HG03469 (cell line): ENCODE measurements around the gene SLC4A5.
"Not testable (repeated sequence)": the region's sequence is repeated elsewhere in the genome, so short reads cannot be mapped to it uniquely, and the experiment has no call there.

Experiments
- ATAC-seq: cut with Tn5 transposase; IDR thresholded peaks from one replicate; pipeline ENCODE4 v1.9.1; 2021; ENCODE audit warnings: mild to moderate bottlenecking, moderate library complexity, moderate number of reproducible peaks; ENCODE audit not compliant: unreplicated experiment

SLC4A5 gene

GRCh38 chr2:74206180-74206688 lies 137.0 kb downstream of the SLC4A5 start:
- peak; percentile 45 for ATAC-seq

GRCh38 chr2:74205596-74205995 lies 137.6 kb downstream of the SLC4A5 start:
- ATAC-seq = no peak

GRCh38 chr2:74205113-74205512 lies 138.1 kb downstream of the SLC4A5 start:
- ATAC-seq = no peak

- no peak for ATAC-seq
Observed at GRCh38 chr2:74204436-74204835, 138.8 kb downstream of the SLC4A5 start.

- ATAC-seq = no peak
Observed at GRCh38 chr2:74201596-74201995, 141.6 kb downstream of the SLC4A5 start.

GRCh38 chr2:74201196-74201595 lies 142.0 kb downstream of the SLC4A5 start:
- ATAC-seq = no peak

- no peak for ATAC-seq
Observed at GRCh38 chr2:74199871-74200305, 143.3 kb downstream of the SLC4A5 start.

- no peak for ATAC-seq
Observed at GRCh38 chr2:74199275-74199701, 143.9 kb downstream of the SLC4A5 start.

- peak; percentile 69 for ATAC-seq
Observed at GRCh38 chr2:74198461-74199274, 144.5 kb downstream of the SLC4A5 start, which contains the start of gene MTHFD2. Gene MTHFD2, plus strand, starts transcription at chr2:74198615. Its CDS starts 27 bp downstream, at chr2:74198642.

GRCh38 chr2:74198023-74198460 lies 145.2 kb downstream of the SLC4A5 start:
- no peak for ATAC-seq

GRCh38 chr2:74197049-74197448 lies 146.2 kb downstream of the SLC4A5 start:
- no peak for ATAC-seq

GRCh38 chr2:74194799-74195198 lies 148.4 kb downstream of the SLC4A5 start:
- no peak for ATAC-seq

GRCh38 chr2:74191596-74192380 lies 151.4 kb downstream of the SLC4A5 start:
- ATAC-seq = no peak

- no peak for ATAC-seq
Observed at GRCh38 chr2:74188696-74189095, 154.5 kb downstream of the SLC4A5 start.

- no peak for ATAC-seq
Observed at GRCh38 chr2:74188018-74188601, 155.1 kb downstream of the SLC4A5 start.

GRCh38 chr2:74186706-74187105 lies 156.5 kb downstream of the SLC4A5 start:
- not testable (repeated sequence) for ATAC-seq

GRCh38 chr2:74186038-74186437 lies 157.2 kb downstream of the SLC4A5 start:
- peak; percentile 59 for ATAC-seq

GRCh38 chr2:74183878-74184277 lies 159.3 kb downstream of the SLC4A5 start:
- no peak for ATAC-seq

GRCh38 chr2:74181739-74182138 lies 161.5 kb downstream of the SLC4A5 start:
- ATAC-seq = no peak

GRCh38 chr2:74179063-74179865 lies 164.0 kb downstream of the SLC4A5 start:
- ATAC-seq = no peak
